Cerebellar nuclear complex (tissue), 1 donor: ENCODE data around the gene SYCE1L.
A peak's percentile ranks its signal among the peaks of the same experiment; 100 is the strongest.
"Not testable (repeated sequence)": the region's sequence is repeated elsewhere in the genome, so short reads cannot be mapped to it uniquely, and the experiment has no call there.

Source experiments
- DNase-seq, 2 experiments: peaks; one replicate each; lab custom pipeline; 2025; lab: John Stamatoyannopoulos, UW

The SYCE1L gene, protein sequence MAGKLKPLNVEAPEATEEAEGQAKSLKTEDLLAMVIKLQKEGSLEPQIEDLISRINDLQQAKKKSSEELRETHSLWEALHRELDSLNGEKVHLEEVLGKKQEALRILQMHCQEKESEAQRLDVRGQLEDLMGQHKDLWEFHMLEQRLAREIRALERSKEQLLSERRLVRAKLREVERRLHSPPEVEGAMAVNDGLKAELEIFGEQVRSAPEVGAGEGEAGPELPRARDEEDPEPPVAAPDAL

DNA sequence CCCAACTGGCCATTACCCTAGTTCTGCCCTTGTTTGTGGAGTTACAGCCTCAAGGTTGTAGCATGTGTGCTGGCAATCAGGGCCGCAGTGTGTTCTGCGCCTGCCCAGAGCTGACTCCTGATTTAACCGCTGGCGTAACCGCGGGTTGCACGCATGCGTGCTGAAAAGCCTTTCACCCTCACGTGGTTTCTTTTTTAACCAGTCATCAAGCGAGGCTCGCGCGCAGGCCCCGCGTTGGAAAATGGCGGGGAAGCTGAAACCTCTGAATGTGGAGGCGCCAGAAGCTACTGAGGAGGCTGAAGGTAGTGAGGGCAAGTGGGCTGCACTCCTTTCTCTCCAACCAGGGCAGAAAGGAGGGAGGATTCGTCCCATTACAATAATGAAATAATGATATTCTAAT lies at the start of gene SYCE1L:
Gene SYCE1L, plus strand, starts transcription at position 198 of the 400 bp plus-strand sequence. Its CDS starts 44 bp downstream, at position 242.
- no peak for DNase-seq

DNA sequence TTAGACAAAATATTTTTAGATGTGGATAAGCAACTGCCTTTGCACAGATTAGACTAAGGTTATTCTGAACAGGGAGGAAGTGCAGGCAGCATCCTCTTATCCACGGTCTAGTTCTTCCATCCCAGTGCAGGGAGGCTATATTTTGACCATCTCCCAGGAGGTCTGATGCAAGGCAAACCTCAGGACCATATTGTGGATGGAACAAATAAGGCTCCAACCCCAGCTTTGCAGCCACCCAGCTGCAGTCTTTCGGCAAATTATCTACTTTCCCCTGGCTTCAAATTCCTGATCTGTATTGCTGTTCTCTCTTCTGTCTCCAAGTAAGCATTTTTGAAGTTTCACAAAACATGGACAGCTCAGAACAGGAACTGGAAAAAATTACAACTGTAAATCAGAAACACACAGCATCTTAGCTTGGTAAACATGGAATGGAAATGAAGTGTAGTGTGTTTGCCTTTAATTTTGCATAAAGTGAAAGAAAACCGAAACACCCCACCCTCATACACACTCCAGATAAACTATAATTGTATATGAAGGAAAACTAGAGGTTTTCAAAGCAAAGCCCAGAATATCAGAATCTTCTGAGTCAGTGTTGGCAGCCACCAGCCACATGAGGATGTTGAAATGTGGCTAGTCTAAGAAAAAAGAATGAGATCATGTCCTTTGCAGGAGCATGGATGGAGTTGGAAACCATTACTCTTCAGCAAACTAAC lies 41.7 kb upstream of the SYCE1L start:
- no peak for DNase-seq

DNA sequence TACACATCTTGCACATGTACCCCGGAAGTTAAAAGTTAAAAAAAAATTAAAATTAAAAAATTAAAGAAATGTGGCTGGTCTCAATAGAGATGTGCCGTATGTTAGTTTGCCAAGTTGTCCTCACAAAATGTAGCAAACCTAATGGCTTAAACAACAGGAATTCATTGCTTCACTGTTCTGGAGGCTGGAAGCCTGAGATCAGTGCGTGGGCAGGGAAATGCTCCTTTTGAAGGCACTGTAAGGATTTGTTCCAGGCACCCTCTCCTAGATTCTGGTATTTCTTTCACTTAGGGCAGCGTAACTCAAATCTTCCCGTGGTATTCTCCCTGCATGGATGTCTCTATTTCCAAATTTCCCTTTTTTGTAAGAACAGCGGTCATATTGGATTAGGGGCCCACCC lies 40.9 kb upstream of the SYCE1L start:
- no peak for DNase-seq

DNA sequence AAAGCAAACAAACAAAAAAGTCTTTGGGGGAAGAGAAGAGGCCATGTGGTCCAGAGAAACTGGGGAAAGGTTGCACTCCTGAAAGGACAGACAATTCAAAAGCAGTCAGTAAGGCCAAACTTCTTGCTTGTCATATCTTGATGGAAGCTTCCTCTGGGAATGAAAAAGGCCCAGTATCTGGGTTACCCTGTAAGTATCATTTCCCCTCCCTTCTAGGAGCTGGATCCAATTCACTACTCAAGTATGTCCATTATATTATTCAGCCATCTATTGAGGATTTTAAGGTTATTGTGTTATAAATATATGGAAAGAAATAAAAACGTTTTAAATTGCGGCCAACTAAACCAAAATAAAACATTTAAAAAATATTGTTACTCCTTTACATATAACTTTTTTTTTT lies 34.2 kb upstream of the SYCE1L start:
- no peak for DNase-seq

DNA sequence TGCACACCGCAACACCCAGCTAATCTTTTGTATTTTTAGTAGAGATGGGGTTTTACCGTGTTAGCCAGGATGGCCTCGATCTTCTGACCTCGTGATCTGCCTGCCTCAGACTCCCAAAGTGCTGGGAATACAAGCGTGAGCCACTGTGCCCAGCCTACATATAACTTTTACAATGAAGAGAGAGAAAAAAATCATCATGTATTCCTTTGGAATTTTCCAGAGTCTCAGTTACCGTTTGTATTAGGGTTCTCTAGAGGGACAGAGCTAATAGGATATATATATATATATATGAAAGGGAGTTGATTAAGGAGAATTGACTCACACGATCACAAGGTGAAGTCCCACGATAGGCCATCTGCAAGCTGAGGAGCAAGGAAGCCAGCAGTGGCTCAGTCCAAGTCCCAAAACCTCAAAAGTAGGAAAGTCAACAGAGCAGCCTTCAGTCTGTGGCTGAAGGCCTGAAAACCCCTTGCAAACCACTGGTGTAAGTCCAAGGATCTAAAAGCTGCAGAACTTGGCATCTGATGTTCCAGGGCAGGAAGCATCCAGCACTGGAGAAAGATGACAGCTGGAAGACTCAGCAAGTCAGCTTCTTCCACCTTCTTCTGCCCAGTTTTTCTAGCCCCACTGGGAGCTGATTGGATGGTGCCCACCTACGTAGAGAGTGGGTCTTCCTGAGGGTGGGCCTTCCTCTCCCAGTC lies 33.5 kb upstream of the SYCE1L start:
- DNase-seq: not testable (repeated sequence)

DNA sequence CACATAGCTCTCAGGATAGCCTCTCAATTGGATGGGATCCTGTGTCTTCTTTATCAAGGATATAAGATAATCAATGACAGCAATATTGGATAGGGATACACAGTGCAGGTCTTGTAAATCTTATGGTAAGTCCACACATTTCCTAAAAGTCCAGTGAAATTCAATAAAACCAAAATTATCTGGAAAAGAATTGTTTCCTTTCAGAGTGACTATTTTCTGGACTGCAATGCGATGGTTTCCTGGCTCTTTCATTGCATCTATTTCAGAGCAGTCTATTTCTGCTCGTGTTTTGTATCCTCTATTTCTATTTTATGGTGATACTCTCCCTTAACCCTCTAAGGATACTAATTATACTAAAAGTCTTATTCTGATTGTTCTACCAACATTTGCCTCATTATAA lies 32.5 kb upstream of the SYCE1L start:
- no peak for DNase-seq

DNA sequence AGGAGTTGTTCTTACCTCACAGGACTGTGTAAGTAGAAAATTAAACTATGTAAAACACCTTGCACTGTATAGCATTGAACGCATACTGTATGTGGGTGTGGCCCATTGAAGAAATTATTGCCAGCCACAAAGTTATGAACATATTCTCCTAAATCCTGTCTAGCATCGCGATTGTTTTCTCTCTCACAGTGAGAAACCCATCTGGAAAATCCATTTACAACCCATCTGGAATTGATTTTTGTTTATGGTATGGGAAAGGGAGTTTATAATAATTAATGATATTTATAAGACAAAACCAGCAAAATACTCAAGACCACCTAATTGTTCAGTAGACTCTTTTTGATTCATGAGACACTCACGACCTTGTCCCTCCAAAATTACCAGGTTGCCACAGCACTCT lies 30.3 kb upstream of the SYCE1L start:
- no peak for DNase-seq

DNA sequence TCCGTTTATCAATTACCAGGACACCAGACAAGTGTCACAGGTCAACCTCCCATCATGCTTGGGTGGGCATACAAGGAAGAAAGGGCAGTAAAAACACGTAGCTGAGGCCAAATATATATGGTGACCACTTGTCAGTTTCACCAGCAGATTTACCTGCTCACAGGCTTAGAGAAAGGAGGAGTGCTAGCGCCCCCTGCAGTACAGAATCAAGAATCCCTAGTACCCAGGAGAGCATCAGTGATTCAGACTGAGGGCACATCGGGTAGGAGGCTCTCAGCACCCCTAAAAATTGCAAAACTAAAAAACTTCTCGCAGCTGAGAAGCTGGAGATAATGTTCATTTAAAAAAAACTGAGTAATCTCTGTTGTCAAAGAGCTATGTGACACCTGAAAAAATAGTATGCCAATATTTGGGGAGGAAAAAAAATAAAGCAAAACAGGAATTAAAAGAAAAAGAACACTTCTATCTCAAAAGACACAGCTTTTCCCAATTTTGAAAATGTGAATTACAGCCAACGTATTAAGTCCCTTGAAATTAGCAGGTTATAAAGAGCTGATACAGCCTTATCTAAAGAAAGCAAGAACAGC lies 29.5 kb upstream of the SYCE1L start:
- no peak for DNase-seq

DNA sequence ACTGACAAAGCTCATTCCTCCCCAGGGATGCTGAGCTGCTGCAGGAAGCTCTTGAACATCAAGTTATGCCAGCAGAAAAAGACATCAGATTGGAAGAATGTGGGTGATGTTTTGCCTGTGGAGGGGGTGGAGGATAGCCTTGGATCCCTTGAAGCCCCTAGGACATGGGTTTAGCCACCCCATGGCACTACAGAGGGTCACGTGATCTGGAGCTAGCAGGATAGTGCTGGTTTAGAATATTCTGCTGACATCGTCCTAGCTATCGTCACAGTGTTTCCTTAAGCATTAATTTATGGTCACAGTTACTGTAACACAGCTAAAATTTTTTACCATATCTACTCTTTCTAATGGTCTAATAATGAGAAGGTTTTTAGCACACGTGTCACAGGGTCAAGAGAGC lies 28.4 kb upstream of the SYCE1L start:
- DNase-seq: no peak

DNA sequence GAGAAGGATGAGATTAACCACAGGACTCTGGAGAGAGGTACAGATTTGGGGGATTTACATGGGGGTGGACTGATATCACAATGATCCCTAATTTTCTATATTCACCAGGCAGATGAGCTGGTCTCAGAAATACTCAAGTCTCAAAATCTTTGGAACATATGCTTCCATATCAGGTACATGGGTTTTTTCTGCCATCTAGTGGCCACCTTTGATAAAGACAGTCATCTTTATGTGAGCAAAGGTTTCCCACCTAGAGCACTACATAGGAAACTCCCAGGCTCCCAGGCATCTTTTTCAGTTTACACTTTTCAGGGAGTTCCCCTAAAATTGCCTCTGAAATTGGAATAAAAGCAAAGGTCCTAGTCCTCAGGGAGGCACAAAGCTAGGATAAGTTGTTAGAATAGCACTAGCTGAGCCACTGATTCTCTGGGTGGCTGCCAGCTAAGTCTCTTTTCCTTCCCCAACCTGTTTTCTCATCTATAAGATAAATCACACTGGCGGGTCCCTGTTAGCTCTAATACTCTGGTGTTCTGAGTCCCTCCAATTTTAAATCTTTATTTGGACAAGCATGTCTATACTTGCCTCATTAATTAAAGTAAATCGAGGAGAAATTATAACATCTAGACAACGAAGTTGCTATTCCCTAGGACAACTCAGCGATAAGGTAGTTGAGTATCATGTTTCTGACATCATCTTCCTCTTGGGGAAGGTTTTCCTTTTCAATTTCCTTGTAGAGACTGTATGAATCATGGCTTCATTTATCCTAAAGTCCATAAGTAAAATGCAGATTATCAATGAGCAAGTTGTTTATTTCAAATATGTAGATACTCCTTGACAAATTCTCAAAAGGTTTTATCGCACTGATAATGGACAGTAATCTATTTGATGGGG lies 27.2 kb upstream of the SYCE1L start:
- DNase-seq: peak in 1 of 2 experiments; percentile 30

DNA sequence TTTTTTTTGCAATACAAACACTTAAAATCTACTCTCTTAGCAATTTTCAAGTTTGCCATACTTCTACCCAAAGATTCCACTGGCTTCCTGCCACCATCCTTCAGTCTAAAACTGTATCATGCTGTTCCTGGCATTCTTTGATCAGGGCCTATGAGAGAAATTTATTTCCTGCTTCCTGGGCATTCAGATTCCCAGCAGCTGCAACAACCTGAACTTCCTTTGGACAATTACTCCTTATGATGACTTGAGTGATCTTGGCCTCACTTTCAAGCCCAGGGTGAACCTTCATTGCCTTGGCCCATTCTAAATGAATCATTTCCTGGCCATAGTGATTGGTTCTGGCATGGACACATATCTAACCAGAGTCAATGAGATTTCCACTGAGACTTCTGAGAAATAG lies 26.3 kb upstream of the SYCE1L start:
- no peak for DNase-seq

DNA sequence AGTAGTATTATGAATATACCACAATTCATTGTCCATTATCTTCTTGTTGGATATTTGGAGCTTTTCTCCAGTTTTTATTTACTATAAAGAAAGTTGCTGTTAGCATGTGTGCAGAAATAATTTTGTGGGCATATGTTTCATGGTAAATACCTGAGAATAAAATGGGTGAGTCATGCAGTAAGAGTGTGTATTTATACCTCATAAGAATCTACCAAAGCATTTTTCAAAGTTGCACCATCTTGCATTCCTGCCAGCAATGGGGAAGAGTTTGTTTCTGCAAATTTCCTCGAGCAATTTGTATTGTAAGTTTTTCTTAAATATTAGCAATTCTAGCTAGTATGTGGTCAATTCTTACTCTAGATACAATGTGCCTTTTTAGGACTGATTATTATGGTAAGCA lies 16.1 kb upstream of the SYCE1L start:
- no peak for DNase-seq

DNA sequence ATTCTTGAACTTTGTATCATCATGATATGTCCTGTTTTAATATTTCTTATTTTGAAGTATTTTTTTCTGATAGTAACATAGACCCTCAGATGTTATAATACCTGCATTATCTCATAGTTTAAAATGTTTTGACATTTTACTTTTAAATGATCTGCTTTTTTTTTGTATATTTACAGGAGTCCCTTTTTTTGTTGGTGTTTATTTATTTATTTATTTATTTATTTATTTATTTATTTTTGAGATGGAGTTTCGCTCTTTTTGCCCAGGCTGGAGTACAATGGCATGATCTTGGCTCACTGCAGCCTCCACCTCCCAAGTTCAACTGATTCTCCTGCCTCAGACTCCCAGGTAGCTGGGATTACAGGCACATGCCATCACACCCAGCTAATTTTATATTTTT lies 12.9 kb upstream of the SYCE1L start:
- DNase-seq: not testable (repeated sequence)

DNA sequence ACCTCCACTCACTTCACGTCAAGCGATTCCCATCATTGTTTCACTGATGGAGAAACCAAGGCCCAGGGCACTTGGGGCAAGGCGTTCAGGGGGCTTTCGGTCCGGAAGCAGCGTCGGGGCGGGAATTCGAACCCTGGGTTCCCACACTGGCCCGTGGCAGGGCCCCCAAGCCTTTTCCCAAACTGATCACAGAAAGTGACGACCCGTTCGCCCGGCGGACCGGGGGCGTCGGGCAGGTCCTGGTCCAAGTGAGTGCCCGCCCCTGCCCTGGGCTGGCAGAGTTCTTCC lies 9.1 kb upstream of the SYCE1L start:
- DNase-seq: no peak

DNA sequence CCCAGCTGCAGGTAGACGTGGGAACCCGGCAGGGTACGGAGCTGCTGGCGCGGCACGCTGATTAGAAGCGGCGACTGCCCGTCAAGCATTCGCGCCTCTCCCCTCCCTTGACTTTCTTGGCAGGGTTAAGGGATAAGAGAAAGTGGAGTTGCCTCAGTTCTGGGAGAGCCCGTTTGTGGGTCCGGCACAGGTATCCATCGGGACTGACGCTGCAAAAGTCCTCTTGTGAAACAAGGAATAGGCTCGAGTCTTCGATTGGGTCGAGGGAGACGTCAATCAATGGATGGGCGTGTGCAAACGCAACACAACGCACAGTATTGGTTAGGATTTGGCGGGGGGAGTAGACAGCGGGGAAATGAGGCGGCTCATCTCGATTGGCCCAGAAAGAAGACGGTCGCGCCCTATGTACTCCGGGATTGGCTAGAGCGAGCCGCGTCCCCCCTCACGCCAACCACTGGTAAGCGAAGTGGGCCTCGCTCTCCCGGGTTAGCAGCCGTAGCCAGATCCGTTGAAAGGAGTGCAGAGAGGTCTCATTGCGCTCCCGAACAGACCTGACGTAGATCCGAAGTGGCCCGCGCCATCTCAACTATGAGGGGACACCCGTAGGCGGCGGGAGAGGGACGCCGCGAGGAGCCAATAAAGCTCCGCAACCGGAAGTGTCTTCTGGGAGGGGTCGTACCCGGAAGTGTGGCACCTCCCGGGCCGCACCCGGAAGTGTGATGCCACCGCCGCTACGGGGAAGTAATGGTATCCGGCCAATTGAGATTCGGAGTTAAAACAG lies 8.5 kb upstream of the SYCE1L start, which contains the start of gene MON1B:
Gene MON1B, plus strand, starts transcription at position 713 of the 781 bp plus-strand sequence. CDS start 296 bp downstream, outside the sequence.
- DNase-seq: peak; percentile 86 to 97

DNA sequence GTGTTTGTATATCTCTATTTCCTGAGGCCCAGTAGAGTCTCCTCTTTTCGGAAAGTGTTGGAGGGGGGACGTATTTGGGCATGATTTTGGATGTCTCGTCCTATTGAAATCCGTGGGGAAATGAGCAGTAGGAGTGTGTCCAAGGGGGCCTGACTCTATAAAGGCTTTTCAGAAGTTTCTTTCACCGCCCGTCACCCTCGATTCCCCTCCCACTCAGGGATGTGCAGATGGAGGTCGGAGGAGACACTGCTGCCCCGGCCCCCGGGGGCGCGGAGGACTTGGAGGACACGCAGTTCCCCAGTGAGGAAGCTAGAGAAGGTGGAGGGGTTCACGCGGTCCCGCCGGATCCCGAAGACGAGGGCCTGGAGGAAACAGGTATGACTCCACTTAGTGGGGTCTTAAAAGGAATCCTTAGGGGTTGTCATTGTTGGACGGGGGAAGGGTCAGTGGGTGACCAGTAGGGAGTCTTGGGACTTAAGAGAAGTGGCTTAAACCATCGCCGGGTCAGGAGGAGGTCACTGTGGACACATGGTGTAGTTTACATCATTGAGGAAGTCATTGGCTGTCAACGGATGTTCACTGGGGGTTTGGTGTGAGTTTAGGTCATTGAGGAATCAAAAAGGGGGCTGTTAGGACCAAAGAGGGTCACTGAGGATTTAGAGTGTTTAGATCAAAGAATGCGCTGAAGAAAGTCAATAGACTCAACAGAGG lies 7.8 kb upstream of the SYCE1L start:
- no peak for DNase-seq

DNA sequence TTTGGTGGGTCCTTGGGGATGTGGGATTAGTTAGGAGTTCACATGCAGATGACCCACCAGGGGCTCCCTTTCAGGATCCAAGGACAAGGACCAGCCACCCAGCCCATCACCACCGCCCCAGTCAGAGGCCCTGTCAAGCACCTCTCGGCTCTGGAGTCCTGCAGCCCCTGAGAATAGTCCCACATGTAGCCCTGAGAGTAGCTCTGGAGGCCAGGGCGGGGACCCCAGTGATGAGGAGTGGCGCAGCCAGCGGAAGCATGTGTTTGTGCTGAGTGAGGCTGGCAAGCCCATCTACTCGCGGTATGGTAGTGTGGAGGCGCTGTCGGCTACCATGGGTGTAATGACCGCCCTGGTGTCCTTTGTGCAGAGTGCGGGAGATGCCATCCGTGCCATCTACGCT lies 5.8 kb upstream of the SYCE1L start:
- DNase-seq: no peak

DNA sequence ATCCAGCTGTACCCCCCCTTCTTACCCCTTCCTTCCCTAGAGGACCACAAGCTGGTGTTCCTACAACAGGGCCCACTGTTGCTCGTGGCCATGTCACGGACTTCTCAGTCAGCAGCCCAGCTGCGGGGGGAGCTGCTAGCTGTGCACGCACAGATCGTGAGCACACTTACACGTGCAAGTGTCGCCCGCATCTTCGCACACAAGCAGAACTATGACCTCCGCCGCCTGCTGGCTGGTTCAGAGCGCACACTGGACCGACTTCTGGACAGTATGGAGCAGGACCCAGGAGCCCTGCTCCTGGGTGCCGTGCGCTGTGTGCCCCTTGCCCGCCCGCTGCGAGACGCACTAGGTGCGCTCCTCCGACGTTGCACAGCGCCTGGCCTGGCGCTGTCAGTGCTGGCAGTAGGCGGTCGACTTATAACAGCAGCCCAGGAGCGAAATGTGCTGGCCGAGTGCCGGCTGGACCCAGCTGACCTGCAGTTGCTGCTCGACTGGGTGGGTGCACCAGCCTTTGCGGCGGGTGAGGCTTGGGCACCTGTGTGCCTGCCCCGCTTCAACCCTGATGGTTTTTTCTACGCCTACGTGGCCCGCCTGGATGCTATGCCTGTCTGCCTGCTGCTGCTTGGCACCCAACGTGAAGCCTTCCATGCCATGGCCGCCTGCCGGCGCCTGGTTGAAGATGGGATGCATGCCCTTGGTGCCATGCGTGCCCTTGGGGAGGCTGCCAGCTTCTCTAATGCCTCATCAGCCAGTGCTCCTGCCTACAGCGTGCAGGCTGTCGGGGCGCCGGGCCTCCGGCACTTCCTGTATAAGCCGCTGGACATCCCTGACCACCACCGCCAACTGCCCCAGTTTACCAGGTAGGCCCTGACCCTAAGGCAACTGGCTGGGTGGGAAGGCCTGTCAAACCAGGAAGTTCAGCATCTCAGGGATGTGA lies 4.6 kb upstream of the SYCE1L start:
- DNase-seq: no peak

DNA sequence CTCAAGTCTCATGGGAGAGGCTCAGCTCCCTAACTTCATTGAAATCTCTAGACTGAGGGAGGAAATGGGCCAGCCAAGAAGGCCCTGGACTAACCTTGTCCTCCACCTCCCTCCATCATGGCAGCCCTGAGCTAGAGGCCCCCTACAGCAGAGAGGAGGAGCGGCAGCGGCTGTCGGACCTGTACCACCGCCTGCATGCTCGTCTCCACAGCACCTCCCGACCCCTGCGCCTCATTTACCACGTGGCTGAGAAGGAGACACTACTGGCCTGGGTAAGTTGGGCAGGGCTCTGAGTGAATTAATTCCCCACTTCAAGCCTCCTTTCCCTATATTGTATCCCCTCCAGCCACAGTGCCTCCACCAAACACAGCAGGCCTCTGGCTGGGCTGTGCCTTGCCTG lies 3.8 kb upstream of the SYCE1L start:
- DNase-seq: no peak
